Keratinocyte (primary cell): ENCODE data around the gene CNKSR2. TPM values are rescaled to one million over a fixed set of nuclear protein-coding genes. Genes with fewer than 3 reads are reported as not detected.

ENCODE experiments used
- DNase-seq: peaks from one replicate; pipeline ENCODE4 v3.0.0-alpha.2; 2011; ENCODE audit warnings: low read depth, missing footprints, low spot score
- FAIRE-seq: peaks from 2 replicates; lab custom pipeline; 2011; peaks lifted over from hg19 to GRCh38; lab: Jason Lieb, UNC
- H2AFZ ChIP-seq: 2 replicates; pipeline ENCODE4 v1.6.0; 2012; ENCODE audit warnings: low read length, control low read depth, inconsistent platforms; ENCODE audit not compliant: control insufficient read depth
- H3K27ac ChIP-seq: 2 replicates; pipeline ENCODE4 v1.5.1; 2011; ENCODE audit warnings: low read length; ENCODE audit not compliant: control insufficient read depth, insufficient read depth
- H3K27me3 ChIP-seq: 3 replicates; pipeline ENCODE4 v1.6.0; 2011; ENCODE audit warnings: low read length; ENCODE audit not compliant: control insufficient read depth, insufficient read depth; ENCODE audit errors: extremely low read depth
- H3K36me3 ChIP-seq, 2 experiments: 2 replicates in 1 of 2; 3 replicates in 1 of 2; pipeline ENCODE4 v1.5.1; 2011; ENCODE audit warnings: low read length in 2 of 2, mild to moderate bottlenecking in 1 of 2; ENCODE audit not compliant: control insufficient read depth in 2 of 2, insufficient read depth in 2 of 2; ENCODE audit errors: extremely low read depth in 1 of 2
- H3K4me1 ChIP-seq: 3 replicates; pipeline ENCODE4 v1.5.1; 2011; ENCODE audit warnings: low read length; ENCODE audit not compliant: control insufficient read depth, insufficient read depth; ENCODE audit errors: extremely low read depth
- H3K4me2 ChIP-seq: 3 replicates; pipeline ENCODE4 v1.6.0; 2011; ENCODE audit warnings: low read depth, low read length; ENCODE audit not compliant: control insufficient read depth, insufficient read depth; ENCODE audit errors: extremely low read depth
- H3K4me3 ChIP-seq, 3 experiments: fragments of 200-600 bp in 1 of 3; sonication (generic) in 1 of 3; 2 replicates in 2 of 3; 3 replicates in 1 of 3; pipeline ENCODE4 v1.5.1; 2011 to 2016; ENCODE audit warnings: low read length in 3 of 3, mild to moderate bottlenecking in 3 of 3, control low read depth in 2 of 3, inconsistent platforms in 1 of 3, low read depth in 1 of 3, mixed read lengths in 1 of 3, mixed run types in 1 of 3, moderate library complexity in 1 of 3; ENCODE audit not compliant: control insufficient read depth in 2 of 3, insufficient read depth in 2 of 3; ENCODE audit errors: extremely low read depth in 1 of 3
- H3K79me2 ChIP-seq: 2 replicates; pipeline ENCODE4 v1.6.0; 2012; ENCODE audit warnings: low read length; ENCODE audit not compliant: control insufficient read depth, insufficient read depth
- H3K9ac ChIP-seq: 3 replicates; pipeline ENCODE4 v1.6.0; 2011; ENCODE audit warnings: low read length; ENCODE audit not compliant: control insufficient read depth, insufficient read depth; ENCODE audit errors: extremely low read depth
- H3K9me1 ChIP-seq: 3 replicates; pipeline ENCODE4 v1.6.0; 2011; ENCODE audit warnings: low read length; ENCODE audit not compliant: control insufficient read depth, insufficient read depth; ENCODE audit errors: extremely low read depth
- H3K9me3 ChIP-seq: 2 replicates; pipeline ENCODE4 v1.5.1; 2012; ENCODE audit warnings: low read depth, low read length; ENCODE audit not compliant: control insufficient read depth
- H4K20me1 ChIP-seq: 3 replicates; pipeline ENCODE4 v1.6.0; 2011; ENCODE audit warnings: low read length; ENCODE audit not compliant: control insufficient read depth, insufficient read depth; ENCODE audit errors: extremely low read depth
- EZH2 ChIP-seq: IDR thresholded peaks from one replicate; pipeline ENCODE4 v1.6.1; 2012; ENCODE audit warnings: inconsistent platforms, mild to moderate bottlenecking, low read length, moderate library complexity
- dilution Hi-C: fragments of 300-500 bp; cut with MboI; formaldehyde crosslinking; loops from one replicate; pipeline ENCODE4 v1.7.0; 2020; ENCODE audit warnings: low sequenced_read_pairs; ENCODE audit not compliant: extremely low pct_ligation_motif_present
- polyA plus RNA-seq, 5 experiments: library from polyadenylated mRNA; depleted of rRNA in 3 of 5; stranded (reverse) in 3 of 5; stranded (forward) in 1 of 5; unstranded in 1 of 5; fragments of >200 nt; gene quantifications; 1 replicate in 1 of 5; 2 replicates in 3 of 5; 3 replicates in 1 of 5; pipeline versions ENCODE4 v1.2.1 to v1.2.3, GENCODE V29; 2011 to 2012; ENCODE audit warnings: missing spikeins in 2 of 5, low read depth in 1 of 5, low replicate concordance in 1 of 5
- TF ChIP-seq, protein P1 (sequence below), 3 experiments: IDR thresholded peaks in 1 of 3; conservative IDR thresholded peaks in 1 of 3; optimal IDR thresholded peaks in 1 of 3; 2 replicates in 2 of 3; 3 replicates in 1 of 3; pipeline versions ENCODE3 to v1.5.1; 2011; ENCODE audit warnings: low read length in 3 of 3, mild to moderate bottlenecking in 3 of 3, moderate library complexity in 2 of 3, control low read depth in 1 of 3, inconsistent platforms in 1 of 3; ENCODE audit not compliant: insufficient read depth in 2 of 3; ENCODE audit errors: extremely low read depth in 1 of 3

Gene CNKSR2
- polyA plus RNA-seq, 1 donor (not counting 4 experiments of a cell fraction or from before 2014, with no cell fraction given) = 0.63 TPM

DNA sequence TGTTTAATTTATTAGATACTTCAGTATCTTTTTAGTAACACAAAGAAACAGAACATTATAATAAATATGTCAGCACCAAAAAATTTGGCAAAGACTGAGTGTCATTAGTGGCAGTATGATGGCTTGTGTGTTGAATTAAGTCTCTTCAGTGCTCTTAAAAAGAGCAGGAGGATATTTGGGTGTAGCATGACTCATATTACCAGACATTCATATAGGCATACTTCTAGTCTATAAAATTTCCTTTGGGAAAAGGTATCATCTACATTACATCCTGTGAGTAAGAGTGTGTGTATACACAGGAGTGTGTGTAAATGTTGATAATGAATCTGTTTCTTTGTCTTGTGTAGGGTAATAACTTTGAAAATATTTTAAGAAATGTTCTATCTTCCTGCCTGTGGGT, 135.7 kb downstream of the CNKSR2 start:
- Histone ChIP-seq H3K9me3 (no peaks in the 10 kb centered on the region), H3K4me1 (no peaks in the 10 kb centered on the region), H3K9ac (no peak overlapping the region), H3K79me2 (no peaks in the 10 kb centered on the region), H2AFZ (no peak overlapping the region), H3K9me1 (no peaks in the 10 kb centered on the region), H3K27ac (no peak overlapping the region), H3K27me3 (no peaks in the 10 kb centered on the region), H3K4me2 (no peak overlapping the region), H3K4me3 (no peak overlapping the region), H4K20me1 (no peaks in the 10 kb centered on the region), H3K36me3 (no peaks in the 10 kb centered on the region)
- TF ChIP-seq, protein P1, sequence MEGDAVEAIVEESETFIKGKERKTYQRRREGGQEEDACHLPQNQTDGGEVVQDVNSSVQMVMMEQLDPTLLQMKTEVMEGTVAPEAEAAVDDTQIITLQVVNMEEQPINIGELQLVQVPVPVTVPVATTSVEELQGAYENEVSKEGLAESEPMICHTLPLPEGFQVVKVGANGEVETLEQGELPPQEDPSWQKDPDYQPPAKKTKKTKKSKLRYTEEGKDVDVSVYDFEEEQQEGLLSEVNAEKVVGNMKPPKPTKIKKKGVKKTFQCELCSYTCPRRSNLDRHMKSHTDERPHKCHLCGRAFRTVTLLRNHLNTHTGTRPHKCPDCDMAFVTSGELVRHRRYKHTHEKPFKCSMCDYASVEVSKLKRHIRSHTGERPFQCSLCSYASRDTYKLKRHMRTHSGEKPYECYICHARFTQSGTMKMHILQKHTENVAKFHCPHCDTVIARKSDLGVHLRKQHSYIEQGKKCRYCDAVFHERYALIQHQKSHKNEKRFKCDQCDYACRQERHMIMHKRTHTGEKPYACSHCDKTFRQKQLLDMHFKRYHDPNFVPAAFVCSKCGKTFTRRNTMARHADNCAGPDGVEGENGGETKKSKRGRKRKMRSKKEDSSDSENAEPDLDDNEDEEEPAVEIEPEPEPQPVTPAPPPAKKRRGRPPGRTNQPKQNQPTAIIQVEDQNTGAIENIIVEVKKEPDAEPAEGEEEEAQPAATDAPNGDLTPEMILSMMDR (optimal IDR thresholded peaks at IDR 0.05 in 1 of 3, IDR thresholded peaks at IDR 0.05 in 1 of 3, conservative IDR thresholded peaks at IDR 0.05 in 1 of 3; ENCODE audit: extremely low read depth in 1 of 3, insufficient read depth in 2 of 3, low read length in 3 of 3) = no peak
- no peak for TF ChIP-seq EZH2
- DNase-seq (peak; percentile 26), FAIRE-seq (peak; percentile 5)
- dilution Hi-C loops = no loop called here

DNA sequence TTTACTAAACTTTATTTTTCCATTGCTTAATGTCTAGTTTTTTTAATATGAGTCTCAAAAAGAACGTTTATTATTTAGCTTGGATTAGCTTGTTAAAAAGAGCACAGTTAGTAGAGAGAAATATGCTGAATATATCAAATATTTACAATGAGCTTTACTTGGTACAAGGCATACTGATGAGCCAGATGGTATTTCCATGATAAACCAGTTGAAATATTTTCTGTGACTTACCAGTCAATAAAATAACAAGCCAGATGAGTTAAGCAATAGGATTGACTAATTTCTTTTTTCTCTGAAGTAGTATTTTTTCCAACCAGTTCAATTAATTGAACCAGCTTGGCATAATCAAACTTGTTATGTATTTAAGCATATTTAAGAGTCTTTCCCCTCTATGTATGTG, 149.8 kb downstream of the CNKSR2 start:
- Histone ChIP-seq H3K27me3 (no peaks in the 10 kb centered on the region), H3K4me2 (no peak overlapping the region), H3K79me2 (no peaks in the 10 kb centered on the region), H3K36me3 (no peaks in the 10 kb centered on the region), H3K9me3 (no peaks in the 10 kb centered on the region), H3K4me1 (no peaks in the 10 kb centered on the region), H3K9ac (no peak overlapping the region), H3K9me1 (no peaks in the 10 kb centered on the region), H3K4me3 (no peak overlapping the region), H2AFZ (no peak overlapping the region), H3K27ac (no peak overlapping the region), H4K20me1 (no peaks in the 10 kb centered on the region)
- no peak for FAIRE-seq
- TF ChIP-seq EZH2 = no peak
- TF ChIP-seq, protein P1 (optimal IDR thresholded peaks at IDR 0.05 in 1 of 3, IDR thresholded peaks at IDR 0.05 in 1 of 3, conservative IDR thresholded peaks at IDR 0.05 in 1 of 3; ENCODE audit: extremely low read depth in 1 of 3, insufficient read depth in 2 of 3, low read length in 3 of 3) = no peak
- dilution Hi-C loops = no loop called here
- no peak for DNase-seq
